NCI-H2029 treated with DMSO at 0.1 percent for 48 hours (cell line): ENCODE data around the gene ONECUT1.

Source experiments
- DNase-seq: peaks from one replicate; lab custom pipeline; 2025; lab: John Stamatoyannopoulos, UW

The ONECUT1 gene

GRCh38 chr15:52796753-52797520 is 6.8 kb upstream of the ONECUT1 start:
- DNase-seq, result no peak

- no peak for DNase-seq
Observed at GRCh38 chr15:52796228-52796521, 6.0 kb upstream of the ONECUT1 start.

GRCh38 chr15:52795464-52796227 is 5.5 kb upstream of the ONECUT1 start:
- DNase-seq, result no peak

- DNase-seq, result no peak
Observed at GRCh38 chr15:52794665-52795463, 4.7 kb upstream of the ONECUT1 start.

GRCh38 chr15:52791776-52792175 is 1.6 kb upstream of the ONECUT1 start:
- DNase-seq, result no peak

GRCh38 chr15:52790941-52791751 is 1.0 kb upstream of the ONECUT1 start:
- DNase-seq, result no peak

- DNase-seq, result no peak
Observed at GRCh38 chr15:52789601-52790168, 451 bp downstream of the ONECUT1 start.

- no peak for DNase-seq
Observed at GRCh38 chr15:52789008-52789600, 1.0 kb downstream of the ONECUT1 start.

- no peak for DNase-seq
Observed at GRCh38 chr15:52788099-52788986, 1.8 kb downstream of the ONECUT1 start.

GRCh38 chr15:52787549-52788098 is 2.5 kb downstream of the ONECUT1 start:
- DNase-seq, result no peak

GRCh38 chr15:52787123-52787503 is 3.0 kb downstream of the ONECUT1 start:
- no peak for DNase-seq

GRCh38 chr15:52786436-52787122 is 3.6 kb downstream of the ONECUT1 start:
- no peak for DNase-seq

GRCh38 chr15:52785672-52786406 is 4.3 kb downstream of the ONECUT1 start:
- no peak for DNase-seq

GRCh38 chr15:52784799-52785671 is 5.1 kb downstream of the ONECUT1 start:
- no peak for DNase-seq

- no peak for DNase-seq
Observed at GRCh38 chr15:52783929-52784798, 6.0 kb downstream of the ONECUT1 start.

- no peak for DNase-seq
Observed at GRCh38 chr15:52783191-52783829, 6.8 kb downstream of the ONECUT1 start.
